GM23338 (cell line): Measurements from ENCODE around the gene CIC.
"Not testable (repeated sequence)": the region's sequence is repeated elsewhere in the genome, so short reads cannot be mapped to it uniquely, and the experiment has no call there.

Experiments used
- CREB1 ChIP-seq: fragments of 250-450 bp; sonication (Bioruptor Pico); IDR thresholded peaks from 2 replicates; pipeline ENCODE4 v1.5.0; 2020; ENCODE audit warnings: low read depth, mild to moderate bottlenecking, moderate library complexity
- EZH2 ChIP-seq: fragments of 200-600 bp; sonication (generic); IDR thresholded peaks from one replicate; pipeline ENCODE4 v1.8.0; 2017; ENCODE audit warnings: antibody characterized with exemption, mild to moderate bottlenecking, low read depth; ENCODE audit not compliant: unreplicated experiment
- EZH2phosphoT487 ChIP-seq: fragments of 200-600 bp; sonication (generic); IDR thresholded peaks from one replicate; pipeline ENCODE4 v1.8.1; 2018; ENCODE audit warnings: antibody characterized with exemption; ENCODE audit not compliant: unreplicated experiment
- POLR2AphosphoS5 ChIP-seq: IDR thresholded peaks from 2 replicates; pipeline ENCODE4 v1.6.1; 2016; ENCODE audit warnings: antibody characterized with exemption, low read depth
- ZNF114 ChIP-seq: fragments of 250-450 bp; sonication (Bioruptor Pico); IDR thresholded peaks from 2 replicates; pipeline ENCODE4 v1.5.0; 2020; ENCODE audit warnings: mild to moderate bottlenecking, moderate library complexity
- ZNF331 ChIP-seq: fragments of 250-450 bp; sonication (Bioruptor Pico); IDR thresholded peaks from 2 replicates; pipeline ENCODE4 v1.5.0; 2020; ENCODE audit warnings: low read depth, mild to moderate bottlenecking, moderate library complexity
- TF ChIP-seq, protein P1 (sequence below), 2 experiments: fragments of 200-600 bp in 1 of 2; sonication (generic) in 1 of 2; conservative IDR thresholded peaks; 2 replicates each; pipeline versions ENCODE4 v1.5.1 to v1.6.1; 2016 to 2017; ENCODE audit warnings: antibody characterized with exemption in 2 of 2, low read depth in 2 of 2, mild to moderate bottlenecking in 2 of 2, moderate library complexity in 1 of 2
- TF ChIP-seq, protein P2 (sequence below): IDR thresholded peaks from one replicate; pipeline ENCODE4 v1.6.1; 2018; ENCODE audit warnings: antibody characterized with exemption; ENCODE audit not compliant: unreplicated experiment

DNA sequence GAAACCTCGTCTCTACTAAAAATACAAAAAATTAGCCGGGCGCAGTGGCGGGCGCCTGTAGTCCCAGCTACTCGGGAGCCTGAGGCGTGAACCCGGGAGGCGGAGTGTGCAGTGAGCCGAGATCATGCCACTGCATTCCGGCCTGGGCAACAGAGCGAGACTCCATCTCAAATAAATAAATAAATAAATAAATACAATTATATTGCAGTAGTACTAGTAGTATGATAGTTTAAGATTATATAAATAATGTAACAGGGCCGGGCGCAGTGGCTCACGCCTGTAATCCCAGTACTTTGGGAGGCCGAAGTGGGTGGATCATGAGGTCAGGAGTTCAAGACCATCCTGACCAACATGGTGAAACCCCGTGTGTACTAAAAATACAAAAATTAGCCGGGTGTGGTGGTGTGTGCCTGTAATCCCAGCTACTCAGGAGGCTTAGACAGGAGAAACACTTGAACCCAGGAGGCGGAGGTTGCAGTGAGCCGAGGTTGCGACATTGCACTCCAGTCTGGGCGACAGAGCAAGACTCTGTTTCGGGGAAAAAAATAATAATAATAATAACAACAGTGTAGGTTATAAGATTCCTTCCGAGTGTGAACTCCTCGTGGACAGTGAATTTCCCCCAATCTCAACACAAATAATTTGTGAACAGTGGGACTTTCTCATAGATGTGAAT, 2.0 kb upstream of the CIC start:
- TF ChIP-seq, protein P1, sequence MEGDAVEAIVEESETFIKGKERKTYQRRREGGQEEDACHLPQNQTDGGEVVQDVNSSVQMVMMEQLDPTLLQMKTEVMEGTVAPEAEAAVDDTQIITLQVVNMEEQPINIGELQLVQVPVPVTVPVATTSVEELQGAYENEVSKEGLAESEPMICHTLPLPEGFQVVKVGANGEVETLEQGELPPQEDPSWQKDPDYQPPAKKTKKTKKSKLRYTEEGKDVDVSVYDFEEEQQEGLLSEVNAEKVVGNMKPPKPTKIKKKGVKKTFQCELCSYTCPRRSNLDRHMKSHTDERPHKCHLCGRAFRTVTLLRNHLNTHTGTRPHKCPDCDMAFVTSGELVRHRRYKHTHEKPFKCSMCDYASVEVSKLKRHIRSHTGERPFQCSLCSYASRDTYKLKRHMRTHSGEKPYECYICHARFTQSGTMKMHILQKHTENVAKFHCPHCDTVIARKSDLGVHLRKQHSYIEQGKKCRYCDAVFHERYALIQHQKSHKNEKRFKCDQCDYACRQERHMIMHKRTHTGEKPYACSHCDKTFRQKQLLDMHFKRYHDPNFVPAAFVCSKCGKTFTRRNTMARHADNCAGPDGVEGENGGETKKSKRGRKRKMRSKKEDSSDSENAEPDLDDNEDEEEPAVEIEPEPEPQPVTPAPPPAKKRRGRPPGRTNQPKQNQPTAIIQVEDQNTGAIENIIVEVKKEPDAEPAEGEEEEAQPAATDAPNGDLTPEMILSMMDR (conservative IDR thresholded peaks at IDR 0.05; ENCODE audit: low read depth in 2 of 2): not testable (repeated sequence)
- TF ChIP-seq EZH2phosphoT487; POLR2AphosphoS5; EZH2; ZNF331 (CRISPR knock-in tag); CREB1 (CRISPR knock-in tag); ZNF114: not testable (repeated sequence)
- TF ChIP-seq, protein P2, sequence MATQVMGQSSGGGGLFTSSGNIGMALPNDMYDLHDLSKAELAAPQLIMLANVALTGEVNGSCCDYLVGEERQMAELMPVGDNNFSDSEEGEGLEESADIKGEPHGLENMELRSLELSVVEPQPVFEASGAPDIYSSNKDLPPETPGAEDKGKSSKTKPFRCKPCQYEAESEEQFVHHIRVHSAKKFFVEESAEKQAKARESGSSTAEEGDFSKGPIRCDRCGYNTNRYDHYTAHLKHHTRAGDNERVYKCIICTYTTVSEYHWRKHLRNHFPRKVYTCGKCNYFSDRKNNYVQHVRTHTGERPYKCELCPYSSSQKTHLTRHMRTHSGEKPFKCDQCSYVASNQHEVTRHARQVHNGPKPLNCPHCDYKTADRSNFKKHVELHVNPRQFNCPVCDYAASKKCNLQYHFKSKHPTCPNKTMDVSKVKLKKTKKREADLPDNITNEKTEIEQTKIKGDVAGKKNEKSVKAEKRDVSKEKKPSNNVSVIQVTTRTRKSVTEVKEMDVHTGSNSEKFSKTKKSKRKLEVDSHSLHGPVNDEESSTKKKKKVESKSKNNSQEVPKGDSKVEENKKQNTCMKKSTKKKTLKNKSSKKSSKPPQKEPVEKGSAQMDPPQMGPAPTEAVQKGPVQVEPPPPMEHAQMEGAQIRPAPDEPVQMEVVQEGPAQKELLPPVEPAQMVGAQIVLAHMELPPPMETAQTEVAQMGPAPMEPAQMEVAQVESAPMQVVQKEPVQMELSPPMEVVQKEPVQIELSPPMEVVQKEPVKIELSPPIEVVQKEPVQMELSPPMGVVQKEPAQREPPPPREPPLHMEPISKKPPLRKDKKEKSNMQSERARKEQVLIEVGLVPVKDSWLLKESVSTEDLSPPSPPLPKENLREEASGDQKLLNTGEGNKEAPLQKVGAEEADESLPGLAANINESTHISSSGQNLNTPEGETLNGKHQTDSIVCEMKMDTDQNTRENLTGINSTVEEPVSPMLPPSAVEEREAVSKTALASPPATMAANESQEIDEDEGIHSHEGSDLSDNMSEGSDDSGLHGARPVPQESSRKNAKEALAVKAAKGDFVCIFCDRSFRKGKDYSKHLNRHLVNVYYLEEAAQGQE: not testable (repeated sequence)
